NCI-H128 (cell line): ENCODE data around the gene LIMA1.
A peak's percentile ranks its signal among the peaks of the same experiment; 100 is the strongest.
"Not testable (repeated sequence)": the region's sequence is repeated elsewhere in the genome, so short reads cannot be mapped to it uniquely, and the experiment has no call there.

Experiments used
- DNase-seq: peaks from one replicate; lab custom pipeline; 2025; ENCODE audit not compliant: unreplicated experiment; lab: John Stamatoyannopoulos, UW

The LIMA1 gene

DNA sequence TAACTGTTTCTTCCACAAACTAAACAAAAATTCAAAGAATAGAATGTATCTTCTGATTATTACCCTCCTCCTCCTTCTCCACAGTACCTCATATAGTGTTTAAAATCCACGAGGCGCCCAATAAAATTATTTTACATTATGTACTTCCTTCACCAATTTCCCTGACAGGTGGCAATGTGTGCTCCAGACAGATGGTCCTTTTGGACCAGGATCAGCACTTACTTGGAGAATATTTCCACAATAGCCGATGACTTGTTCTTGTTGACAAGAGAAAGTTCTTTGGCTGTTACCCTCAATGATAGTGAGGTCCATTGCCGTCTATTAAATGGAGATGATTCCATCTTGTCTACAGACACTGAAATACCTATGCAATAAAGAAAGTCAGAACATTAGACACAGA, 34.9 kb downstream of the LIMA1 start:
- DNase-seq = no peak

DNA sequence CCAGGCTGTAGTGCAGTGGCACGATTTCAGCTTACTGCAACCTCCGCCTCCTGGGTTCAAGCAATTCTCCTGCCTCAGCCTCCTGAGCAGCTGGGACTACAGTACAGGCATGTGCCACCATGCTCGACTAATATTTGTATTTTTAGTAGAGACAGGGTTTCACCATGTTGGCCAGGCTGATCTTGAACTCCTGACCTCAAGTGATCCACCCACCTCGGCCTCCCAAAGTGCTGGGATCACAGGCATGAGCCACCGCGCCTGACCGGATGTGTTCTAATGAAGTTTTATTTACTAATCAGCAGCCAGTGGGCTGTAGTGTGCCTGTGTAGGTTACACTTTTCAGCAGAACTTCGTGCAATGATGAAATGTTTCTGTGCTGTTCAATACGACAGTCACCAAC, 35.7 kb downstream of the LIMA1 start:
- DNase-seq = not testable (repeated sequence)

DNA sequence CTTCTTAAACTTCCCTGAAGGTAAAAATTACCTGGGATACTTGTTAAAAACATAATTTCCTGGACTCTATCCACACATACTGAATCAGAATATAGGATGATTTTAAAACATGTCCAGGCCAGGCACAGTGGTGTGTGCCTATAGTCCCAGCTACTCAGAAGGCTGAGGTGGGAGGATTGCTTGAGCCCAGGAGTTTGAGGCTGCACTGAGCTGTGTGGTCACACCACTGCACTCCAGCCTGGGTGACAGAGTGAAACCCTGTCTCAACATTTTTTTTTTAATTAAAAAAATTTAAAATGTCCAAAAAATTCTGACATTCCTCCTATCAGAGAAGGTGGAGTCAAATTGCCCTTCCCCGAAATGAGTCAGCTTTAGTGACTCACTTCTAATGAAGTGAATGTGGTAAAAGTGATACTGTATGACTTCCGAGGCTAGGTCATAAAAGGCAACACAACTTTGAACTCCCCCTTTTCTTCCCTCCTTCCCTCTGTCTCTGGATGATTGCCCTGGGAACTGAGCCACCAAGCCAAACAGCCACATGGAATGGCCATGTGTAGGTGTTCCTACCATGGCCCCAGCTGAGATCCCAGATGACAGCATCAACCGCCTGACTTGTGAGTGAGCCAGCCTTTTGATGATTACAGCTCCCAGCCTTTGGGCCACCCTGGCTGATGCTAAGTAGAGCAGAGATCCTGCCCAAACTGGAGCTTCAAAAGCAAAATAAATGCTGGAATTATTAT, 36.3 kb downstream of the LIMA1 start:
- no peak for DNase-seq

DNA sequence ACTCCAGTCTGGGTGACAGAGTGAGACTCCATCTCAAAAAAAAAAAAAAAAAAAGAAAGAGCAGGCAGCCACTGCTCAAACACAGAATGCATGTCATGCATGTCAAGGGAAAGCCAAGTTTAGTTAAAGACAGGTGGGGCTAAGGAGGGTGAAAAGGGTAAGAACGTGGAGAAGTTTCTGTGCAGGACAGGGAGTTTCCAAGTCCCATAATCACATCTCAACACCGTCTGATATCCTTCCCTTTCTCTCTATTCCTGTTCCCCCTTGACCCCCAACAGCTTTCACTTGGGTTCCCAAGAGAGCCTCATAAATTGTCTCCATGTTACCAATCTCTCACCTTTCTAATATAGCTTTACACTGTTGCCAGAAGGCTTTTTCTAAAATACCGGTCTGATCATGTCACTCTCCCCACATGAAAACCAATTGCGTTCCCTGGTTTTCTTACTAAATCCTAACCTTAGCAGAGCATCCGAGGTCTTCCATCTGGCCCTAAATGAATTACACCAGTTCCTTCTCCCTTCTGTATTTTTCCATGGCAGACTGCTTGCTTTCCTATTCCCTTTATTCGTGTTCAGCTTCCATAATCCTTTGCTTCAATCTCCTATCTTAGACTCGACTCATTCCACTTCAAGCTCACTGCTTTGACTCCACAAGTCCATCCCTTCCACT, 37.0 kb downstream of the LIMA1 start:
- DNase-seq = no peak

DNA sequence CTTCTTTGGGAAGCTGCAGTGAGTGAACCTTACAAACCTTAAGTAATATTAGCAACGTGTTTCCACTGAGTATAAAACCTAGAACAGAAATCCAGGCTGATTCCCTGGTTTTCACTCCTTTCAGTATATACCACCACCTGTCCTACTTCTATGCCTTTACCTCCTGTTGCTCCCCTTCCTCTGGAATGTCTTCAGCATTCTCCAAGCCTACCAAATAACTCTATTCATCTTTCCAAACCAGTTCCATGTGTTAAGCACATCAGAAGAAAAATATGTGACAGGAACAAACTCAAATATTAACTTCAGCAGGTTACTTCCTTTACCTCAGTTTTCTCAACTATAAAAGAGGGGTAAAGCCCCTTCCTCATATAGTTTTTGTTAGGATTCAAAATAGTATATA, 39.8 kb downstream of the LIMA1 start:
- no peak for DNase-seq

DNA sequence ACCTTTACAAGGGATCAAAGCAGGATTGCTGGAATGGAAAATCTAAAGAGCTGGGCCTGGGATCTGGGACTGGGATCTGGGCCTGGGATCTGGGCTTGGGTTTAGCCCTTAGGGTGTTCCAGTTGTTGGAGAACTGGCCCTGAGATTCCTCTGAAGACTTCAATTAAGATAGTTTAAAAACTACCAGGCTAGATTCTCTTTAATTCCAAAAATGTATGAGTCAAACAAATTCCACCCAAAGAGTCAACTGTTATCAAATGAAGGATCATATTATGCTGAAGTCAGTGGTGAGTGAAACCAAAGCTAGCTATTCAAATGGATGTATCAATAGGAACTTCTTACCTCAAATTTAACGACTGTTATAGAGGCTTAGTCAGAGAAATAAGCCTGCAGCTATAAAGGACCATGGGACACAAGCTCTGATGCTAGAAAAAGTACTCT, 40.5 kb downstream of the LIMA1 start:
- no peak for DNase-seq

DNA sequence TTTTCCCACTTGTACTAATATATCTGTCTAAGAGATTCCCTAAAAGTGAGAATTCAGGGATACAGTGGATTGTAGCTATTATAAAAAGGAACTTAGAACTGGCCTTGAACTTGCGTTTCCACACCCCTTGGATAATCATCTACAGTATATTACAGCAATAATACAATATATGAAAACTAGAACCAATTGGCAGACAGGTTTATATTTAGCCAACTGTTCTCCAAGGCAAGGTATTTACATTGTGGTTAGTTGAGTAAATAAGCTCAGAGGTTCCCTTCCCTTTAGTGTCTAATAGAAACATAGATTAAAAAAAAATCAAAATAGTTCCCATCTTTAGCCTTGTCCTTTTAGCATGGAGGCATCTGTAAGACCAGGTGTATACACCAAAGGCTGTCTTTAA, 42.1 kb downstream of the LIMA1 start:
- DNase-seq = no peak

DNA sequence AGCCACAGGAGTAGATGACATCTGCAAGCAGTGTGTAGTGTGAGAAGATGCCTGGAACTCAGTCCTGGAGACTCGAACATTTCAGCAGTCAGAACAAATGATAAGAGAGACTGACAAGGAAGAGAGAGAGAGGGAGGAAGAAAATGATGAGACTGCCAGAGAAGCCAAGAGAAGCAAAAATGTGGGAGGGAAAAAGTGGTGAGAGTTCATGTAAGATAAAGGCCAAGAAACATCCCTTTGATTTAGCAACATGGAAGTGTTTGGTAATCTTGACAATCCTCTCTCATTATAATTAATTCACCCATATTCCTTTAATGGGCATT, 42.6 kb downstream of the LIMA1 start:
- no peak for DNase-seq

DNA sequence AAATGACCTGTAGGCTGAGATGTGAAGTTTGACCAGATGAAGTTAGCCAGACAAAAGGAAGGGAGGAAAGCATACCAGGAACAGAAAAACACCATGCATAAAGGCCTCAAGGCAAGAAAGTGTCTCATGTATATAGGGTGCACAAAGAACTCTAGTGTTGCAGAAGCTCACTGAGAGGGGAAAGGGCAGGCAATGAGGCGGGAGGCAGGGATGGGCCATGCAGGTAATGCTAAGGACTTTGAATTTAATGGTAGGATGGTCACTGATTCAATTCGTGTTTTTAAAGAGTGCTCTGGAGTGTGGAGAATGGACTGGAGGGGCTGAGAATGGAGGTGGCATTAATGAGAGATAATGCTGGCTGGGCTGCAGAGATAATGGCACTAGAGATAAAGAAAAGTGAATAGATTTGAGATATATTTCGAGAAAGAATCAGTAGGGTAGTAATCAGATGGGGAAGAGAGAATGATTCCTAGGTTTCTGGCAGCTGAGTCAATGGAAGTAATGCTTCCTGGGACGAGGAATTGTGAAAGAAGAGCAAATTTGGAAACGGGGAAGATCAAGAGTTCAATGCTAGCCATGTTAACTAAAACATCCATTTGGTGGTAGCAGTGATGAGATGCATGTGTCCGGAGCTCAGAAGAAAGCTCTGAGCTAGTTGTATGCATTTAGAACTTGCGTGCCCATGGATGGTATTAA, 43.1 kb downstream of the LIMA1 start:
- DNase-seq = no peak

DNA sequence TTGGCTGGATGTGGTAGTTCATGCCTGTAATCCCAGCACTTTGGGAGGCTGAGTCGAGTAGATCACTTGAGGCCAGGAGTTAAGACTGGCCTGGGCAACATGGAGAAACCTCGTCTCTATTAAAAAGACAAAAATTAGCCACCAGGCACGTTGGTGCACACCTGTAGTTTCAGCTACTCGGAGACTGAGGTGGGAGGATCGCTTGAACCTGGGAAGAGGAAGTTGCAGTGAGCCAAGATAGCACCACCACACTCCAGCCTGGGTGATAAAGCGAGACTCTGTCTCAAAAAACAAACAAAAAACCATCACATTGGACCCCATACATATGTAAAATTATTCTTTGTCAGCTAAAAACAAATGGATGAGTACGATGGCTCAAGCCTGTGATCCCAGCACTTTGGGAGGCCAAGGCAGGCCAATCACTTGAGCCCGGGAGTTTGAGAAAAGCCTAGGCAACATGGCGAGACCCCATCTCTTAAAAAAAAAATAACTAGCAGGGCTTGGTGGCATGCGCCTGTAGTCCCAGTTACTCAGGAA, 43.9 kb downstream of the LIMA1 start:
- no peak for DNase-seq

DNA sequence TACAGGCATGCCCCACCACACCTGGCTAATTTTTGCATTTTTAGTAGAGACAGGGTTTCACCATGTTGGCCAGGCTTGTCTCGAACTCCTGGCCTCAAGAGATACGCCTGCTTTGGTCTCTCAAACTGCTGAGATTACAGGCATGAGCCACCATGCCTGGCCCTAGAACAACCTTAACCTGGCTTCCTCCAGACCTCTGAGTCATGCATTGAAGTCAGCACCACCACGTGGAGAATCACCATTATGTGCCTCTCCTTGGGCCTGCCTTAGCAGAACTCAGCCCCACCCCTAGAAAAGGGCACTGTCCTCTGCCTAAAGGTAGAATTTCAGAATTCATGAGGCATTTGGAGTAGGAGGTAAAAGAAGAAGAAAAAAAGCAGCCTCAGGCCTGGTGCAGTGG, 49.0 kb downstream of the LIMA1 start:
- DNase-seq = no peak

DNA sequence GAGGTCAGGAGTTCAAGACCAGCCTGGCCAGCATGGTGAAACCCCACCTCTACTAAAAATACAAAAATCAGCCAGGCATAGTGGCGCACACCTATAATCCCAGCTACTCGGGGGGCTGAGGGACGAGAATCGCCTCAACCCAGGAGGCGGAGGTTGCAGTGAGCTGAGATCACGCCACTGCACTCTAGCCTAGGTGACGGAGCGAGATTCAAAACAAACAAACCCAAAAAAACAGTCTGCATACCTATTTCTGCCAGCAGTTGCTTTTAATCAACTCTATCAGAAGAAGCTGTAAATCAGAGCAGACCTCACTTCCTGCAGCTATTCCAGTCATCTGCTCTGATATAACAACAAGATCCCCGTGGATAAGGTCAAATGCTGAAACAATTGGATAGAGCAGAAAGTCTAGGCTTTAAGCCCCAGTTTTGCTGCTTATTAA, 50.5 kb downstream of the LIMA1 start:
- DNase-seq = no peak

DNA sequence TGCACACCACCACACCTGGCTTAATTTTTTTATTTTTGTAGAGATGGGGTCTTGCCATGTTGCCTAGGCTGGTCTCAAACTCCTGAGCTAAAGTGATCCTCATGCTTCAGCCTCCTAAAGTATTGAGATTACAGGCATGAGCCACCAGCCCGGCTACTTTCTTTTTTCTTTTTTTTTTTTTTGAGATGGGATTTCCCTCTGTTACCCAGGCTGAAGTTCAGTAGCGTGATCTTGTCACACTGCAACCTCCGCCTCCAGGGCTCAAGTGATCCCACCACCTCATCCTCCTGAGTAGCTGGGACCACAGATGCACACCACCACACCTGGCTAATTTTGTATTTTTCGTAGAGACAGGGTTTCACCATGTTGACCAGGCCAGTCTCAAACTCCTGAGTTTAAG, 51.1 kb downstream of the LIMA1 start:
- DNase-seq = no peak

DNA sequence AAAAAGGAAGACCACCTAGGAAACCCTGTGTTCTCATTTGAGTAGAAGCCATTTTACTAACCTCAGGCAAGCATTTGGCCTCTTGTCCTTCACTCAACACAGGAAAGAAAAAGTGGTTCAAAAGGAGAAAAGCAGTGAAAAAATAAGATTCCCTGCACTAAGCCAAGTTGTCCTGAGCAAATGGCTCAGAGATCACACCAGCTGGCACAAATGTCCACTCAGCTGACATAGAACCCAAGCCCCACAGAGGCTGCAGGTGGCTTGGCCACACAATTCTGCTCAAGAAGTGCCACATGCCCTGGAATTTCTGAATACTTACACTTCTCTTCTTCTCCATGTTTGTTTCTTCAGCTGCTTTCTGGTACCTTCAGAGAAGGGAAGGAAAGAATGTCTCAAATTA, 52.0 kb downstream of the LIMA1 start:
- no peak for DNase-seq

DNA sequence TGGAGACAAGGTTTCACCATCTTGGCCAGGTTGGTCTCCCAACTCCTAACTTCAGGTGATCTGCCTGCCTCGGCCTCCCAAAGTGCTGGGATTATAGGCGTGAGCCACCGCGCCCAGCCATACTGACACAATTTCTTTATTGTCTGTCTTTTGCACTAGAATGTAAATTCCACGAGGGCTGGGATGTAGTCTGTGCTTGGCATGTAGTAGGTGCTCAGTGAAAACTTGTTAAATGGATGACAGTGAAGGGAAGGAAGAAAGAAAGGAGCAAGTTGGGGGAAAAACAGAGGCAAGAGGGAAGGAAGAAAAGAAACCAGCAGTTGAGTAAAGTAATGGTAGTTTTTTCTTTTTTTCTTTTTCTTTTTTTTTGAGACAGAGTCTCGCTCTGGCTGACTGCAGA, 53.1 kb downstream of the LIMA1 start:
- no peak for DNase-seq

DNA sequence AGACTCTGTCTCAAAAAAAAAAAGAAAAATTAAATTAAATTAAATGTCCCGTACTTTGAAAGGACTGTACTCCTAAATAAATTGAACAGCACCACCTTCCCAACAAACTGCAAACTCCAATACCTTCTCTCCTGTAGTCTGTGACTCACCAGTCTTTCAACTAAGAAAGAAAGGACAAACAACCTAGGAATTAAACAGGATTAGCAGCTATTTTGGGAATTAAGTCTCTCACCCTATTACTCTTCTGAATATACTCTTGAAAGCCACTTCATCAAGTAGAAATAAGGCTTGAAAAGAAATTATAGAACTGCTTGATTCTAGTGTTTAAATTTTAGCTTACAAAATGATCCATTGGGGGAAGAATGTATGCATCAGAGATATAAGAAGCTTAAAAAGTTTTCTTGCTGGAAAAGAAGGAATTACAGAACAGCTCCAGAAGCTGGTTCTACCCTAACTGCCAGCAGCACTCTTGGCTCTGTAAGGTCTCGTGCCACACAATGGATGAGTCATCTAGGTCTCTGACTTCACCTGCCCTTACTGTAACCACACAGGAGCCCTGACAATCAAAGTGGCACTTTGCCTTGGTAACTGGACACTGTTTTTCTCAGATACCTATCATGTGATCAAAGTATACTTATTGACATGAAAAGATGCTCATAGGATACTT, 59.2 kb downstream of the LIMA1 start:
- DNase-seq = peak; percentile 53

DNA sequence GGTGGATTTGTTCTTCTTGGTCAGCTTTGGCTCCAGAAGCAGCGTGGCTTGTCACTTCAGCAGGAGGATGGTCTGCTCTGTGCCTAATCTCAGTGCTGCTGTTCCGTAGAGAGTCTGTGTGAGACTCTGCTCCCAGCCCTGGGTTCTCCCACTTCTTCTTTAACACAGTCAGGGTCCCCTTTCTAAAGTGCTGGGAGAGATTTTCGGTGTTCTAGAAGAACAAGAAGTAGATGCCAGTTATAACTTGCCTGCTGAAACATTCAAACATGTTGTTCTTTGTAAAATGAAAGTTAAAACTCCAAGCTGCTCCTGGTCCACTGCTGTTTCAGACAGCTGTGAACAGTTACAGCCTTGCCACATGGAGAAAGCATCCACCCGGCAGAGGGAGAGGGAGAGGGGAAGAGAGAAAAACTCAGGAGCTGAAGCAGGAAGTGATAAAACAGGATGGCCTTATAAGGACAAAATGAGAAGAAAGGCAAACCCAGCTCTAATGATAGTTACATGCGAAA, 61.0 kb downstream of the LIMA1 start:
- no peak for DNase-seq

DNA sequence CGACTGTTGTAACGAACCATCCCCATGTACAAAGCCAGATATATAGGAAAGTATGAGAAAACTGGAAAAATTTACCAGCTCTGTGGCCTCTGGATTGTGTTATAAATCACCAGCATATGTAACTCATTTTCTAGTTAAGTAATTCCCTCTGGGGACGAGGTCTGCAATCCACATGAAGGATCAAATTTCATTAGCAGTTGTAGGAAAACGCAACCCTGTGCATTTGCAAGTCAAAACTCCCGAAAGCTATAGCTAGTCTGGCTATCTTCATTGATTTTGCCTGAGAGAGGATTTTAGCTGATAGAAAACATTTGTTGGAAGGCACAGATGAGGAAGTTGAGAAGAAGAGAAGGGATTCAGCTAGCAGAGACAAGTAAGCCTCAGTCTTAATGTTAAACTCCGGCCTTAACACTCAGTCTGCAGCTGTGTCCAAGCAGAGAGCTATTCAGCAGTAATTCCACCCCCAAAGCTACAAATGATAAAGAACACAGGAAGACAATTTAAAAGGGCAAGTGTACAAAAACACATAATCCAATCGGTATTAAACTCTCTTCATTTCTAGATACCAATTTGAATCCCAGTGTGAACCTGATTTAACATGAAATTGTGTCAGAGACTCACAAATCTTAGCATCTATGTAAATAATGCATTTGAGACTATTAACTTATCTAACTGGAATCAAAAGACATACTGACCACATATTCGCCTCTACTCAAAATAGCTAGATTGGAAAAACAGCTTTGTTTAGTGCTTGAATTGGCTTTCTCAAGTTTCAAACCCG, 61.9 kb downstream of the LIMA1 start:
- peak; percentile 11 for DNase-seq

DNA sequence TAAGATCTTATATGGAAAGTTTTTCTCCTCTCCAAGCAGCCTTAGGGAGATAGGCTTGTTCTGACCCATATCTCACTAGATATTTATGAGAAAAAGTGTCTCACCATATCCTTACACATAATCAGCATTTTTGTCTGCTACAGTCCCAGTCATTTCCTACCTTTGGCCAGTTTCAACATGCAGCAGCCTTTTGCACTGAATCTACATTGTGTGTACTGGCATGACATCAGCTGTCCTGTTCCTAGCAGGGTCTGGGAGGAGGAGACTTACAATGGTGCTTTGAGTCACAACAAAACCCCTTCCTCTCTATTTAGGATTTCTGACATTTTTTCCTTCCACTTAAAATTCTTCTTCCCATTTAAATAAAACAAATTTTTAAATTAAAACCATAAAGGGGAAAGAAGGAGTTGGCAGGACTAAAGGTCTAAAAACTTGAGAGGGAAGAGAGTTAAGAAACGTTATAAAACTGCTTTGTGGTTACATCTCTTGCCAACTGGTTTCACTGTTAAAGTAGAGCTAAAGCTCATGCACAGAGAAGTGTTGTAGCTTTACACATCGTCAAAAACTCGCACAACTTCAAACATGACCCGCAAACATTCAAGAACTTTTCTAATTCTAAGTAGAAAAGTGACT, 62.8 kb downstream of the LIMA1 start:
- DNase-seq = no peak

DNA sequence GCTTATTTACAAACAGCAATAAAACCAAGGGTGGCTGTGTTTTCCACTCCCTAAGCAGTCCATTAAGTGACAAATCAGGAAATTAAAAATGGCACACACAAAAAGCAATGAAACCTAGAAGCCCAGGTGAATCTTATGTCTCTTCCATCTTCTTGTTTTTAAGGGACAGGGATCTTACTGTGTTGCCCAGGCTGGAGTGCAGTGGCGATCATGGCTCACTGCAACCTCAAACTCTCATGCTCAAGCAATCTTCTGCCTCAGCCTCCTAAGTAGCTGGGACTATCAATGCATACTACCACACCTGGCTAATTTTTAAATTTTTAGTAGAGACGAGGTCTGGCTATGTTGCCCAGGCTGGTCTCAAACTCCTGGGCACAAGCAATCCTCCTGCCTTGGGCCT, 63.8 kb downstream of the LIMA1 start:
- no peak for DNase-seq
